Diencephalon (tissue), 1 donor: ENCODE measurements around the gene FSD2. TPM values are rescaled to one million over a fixed set of nuclear protein-coding genes. Genes with fewer than 3 reads are reported as not detected.

Experiments
- total RNA-seq: library from RNA; depleted of rRNA; stranded (reverse); fragments of >200 nt; gene quantifications from one replicate; pipeline ENCODE4 v1.2.3, GENCODE V29; 2014

FSD2 gene
- not detected for total RNA-seq

GRCh38 chr15:82805994-82806406 lies at the start of gene FSD2:
FSD2 (minus strand) TSS chr15:82806069; CDS start chr15:82787390, 18,679 bp downstream.

GRCh38 chr15:82809308-82810060 lies 3.6 kb upstream of the FSD2 start, which contains the start of gene WHAMM:
WHAMM (plus strand) TSS chr15:82809628; CDS start chr15:82809727, 99 bp downstream.

GRCh38 chr15:82709421-82710207 lies 96.3 kb downstream of the FSD2 start, which contains the start of gene AP3B2:
AP3B2 (minus strand) TSS chr15:82709875; CDS start chr15:82709706, 169 bp downstream.

Other genes starting within 250 kb of the FSD2 start
- gene CPEB1, start 158.7 kb downstream of the FSD2 start, total RNA-seq, result 10.8 TPM
- 65.0 TPM for gene AP3B2, start 96.2 kb downstream of the FSD2 start, total RNA-seq
- 4.8 TPM for gene WHAMM, start 3.6 kb upstream of the FSD2 start, total RNA-seq
- 86.0 TPM for gene HOMER2, start 146.7 kb upstream of the FSD2 start, total RNA-seq
- 40.4 TPM for gene RAMAC, start 180.1 kb upstream of the FSD2 start, total RNA-seq
- gene C15orf40, start 205.6 kb upstream of the FSD2 start, total RNA-seq, result 13.8 TPM